ENCODE measurements around the gene SH3BP1. TPM values are rescaled to one million over a fixed set of nuclear protein-coding genes. Genes with fewer than 3 reads are reported as not detected.

Gene SH3BP1, protein sequence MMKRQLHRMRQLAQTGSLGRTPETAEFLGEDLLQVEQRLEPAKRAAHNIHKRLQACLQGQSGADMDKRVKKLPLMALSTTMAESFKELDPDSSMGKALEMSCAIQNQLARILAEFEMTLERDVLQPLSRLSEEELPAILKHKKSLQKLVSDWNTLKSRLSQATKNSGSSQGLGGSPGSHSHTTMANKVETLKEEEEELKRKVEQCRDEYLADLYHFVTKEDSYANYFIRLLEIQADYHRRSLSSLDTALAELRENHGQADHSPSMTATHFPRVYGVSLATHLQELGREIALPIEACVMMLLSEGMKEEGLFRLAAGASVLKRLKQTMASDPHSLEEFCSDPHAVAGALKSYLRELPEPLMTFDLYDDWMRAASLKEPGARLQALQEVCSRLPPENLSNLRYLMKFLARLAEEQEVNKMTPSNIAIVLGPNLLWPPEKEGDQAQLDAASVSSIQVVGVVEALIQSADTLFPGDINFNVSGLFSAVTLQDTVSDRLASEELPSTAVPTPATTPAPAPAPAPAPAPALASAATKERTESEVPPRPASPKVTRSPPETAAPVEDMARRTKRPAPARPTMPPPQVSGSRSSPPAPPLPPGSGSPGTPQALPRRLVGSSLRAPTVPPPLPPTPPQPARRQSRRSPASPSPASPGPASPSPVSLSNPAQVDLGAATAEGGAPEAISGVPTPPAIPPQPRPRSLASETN
- 7.6 and 8.0 TPM in 2 replicates for total RNA-seq (ENCODE audit: low replicate concordance)

DNA sequence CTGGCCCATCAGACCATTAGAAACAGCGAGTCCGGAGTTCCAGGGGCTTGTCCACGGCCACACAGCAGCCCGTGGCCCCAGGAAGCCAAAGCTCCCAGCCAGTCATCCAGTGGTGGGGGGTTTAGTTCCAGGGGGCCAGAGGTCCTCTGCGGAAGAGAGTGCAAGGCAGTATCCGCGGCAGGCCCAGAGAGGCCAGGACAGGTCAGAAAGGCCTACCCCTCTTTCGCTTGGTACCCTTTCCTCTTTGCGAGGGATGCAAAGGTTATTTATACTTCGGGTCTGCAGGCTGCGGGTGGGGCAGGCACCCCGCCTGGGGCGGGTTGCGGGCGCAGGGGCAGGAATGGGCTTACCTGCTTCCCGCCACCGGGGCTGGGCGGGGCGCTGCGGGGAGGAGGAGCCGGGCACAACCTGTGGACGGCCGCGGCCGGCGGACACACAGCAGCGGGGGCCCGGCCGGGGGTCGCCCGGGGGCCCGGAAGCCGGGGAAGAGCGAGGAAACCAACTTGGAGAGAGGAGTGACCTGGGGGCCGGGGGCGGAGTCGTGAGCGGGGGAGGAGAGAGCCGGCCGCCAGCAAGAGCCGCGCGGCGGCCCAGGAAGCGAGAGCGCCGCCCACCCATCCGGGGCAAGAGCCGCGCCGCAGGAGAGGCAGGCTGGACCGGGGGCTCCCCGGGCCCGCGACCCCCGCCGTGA, at the start of gene SH3BP1:
Gene SH3BP1, plus strand, starts transcription at position 600 of the 691 bp plus-strand sequence. CDS start 119 bp downstream, outside the sequence.

DNA sequence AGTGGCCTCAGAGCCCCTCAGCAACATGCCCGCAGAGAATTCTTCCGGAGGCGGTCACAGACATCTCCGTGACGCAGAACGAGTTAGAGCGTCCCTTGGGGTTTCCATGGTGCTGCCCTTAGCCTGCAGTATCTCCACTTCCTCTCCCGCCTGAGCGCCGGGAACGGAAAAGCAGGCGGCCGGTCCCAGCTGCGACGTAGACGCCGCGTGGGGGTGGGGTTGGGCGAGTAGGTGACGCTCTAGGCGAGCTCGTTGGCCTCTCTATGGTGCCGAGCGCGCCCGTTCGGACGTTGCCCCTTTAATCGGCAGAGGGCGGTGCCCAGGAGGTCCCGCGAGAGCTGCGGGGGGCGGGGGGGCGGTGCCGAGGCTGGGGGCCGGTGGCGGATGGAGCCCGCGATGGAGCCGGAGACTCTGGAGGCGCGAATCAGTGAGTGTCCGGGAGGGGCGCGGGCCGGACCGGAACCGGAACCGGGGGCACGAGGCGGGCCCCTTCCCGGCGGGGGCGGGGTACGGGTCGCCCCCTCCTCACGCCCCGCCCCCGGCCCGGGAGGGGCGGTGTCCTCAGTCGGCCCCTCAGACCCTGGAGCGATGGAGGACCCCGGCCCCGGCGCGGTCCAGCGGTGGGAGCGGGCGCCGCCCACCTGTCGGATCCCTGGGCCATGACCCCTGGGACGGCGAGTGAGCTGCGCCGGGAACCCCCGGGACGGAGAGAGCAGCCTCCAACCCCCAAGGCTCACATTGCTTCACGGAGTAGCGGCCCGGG, 30.8 kb upstream of the SH3BP1 start, which contains the start of gene GGA1:
Gene GGA1, plus strand, starts transcription at position 358 of the 763 bp plus-strand sequence. Its CDS starts 27 bp downstream, at position 385.

DNA sequence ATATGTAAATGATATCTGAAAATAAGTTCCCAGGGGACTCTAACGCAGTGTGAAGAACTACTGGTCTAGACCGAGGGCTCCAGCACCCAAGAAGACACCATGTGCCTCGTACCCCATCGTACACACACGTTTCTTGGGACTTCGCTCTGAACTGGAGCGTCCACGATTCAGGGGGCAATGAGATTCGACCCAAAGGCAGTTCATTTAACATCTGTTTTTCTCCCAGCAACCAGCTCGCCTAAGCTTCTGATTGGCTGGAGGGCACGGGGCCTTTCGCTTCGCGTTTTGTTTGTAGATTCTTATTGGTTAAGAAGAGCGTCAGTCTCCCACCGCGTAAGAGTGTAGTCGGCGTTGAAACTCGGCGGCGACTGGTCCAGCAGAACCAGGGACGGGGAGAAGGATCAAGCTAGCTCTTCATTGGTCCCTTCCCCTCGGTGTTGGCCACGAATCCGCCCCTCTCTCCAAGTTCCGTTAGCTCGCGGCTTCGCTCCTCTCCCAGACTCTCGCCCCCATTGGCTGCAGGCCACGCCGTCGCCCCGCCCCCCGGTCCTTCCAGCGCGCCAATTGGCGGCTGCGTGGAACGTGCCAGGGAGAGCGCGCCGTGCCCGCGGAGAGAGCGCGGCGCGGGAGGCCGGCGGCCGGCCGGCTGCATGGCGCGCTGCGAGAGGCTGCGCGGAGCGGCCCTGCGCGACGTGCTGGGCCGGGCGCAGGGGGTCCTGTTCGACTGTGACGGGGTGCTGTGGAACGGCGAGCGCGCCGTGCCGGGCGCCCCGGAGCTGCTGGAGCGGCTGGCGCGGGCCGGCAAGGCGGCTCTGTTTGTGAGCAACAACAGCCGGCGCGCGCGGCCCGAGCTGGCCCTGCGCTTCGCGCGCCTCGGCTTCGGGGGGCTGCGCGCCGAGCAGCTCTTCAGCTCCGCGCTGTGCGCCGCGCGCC, 18.9 kb downstream of the SH3BP1 start, which contains the start of gene PDXP:
Gene PDXP, plus strand, starts transcription at position 591 of the 933 bp plus-strand sequence. Its CDS starts 60 bp downstream, at position 651.

DNA sequence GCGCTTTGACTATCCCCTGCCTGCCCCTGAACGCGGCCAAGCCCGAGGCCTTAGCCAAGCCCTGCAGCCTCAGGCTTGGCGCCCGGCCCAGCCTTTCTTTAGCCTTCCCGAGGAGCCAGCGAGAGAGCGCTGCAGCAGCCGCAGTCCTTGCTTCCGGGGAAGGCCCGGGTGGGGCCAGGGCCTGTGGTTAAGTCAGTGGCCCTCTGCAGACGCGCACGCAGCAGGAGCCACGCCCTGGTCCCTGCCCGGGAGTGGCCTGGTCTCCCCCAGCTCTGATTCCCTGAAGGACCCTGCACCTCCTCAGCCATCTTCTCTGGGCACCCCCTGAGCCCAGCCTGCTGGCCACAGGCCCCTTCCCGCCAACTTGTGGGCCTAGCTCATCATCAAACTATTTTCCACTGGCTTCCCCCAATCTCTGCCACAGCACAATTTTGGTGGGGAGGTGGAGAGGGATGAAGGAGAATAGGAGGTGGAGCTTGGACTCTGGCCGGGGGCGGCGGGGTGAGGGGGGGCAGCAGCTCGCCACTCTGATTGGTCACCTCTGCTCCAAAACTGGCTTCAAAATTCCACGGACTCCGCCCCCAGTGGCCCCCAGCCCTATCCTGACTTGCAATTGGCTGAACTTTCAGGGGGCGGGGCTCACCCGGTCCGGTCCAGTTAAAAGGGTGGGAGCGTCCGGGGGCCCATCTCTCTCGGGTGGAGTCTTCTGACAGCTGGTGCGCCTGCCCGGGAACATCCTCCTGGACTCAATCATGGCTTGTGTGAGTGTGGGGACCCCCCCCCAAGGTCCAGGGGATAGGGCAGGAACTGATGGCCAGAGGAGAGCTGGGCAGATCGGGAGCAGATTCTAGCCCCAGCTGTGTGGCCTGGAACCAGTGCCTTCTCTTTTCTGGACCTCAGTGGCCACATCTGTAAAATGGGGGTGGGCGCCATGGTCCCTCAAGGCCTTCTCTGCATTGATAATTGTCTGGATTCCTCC, 35.8 kb downstream of the SH3BP1 start, which contains the start of gene LGALS1:
Gene LGALS1, plus strand, starts transcription at position 686 of the 979 bp plus-strand sequence. Its CDS starts 67 bp downstream, at position 753.

DNA sequence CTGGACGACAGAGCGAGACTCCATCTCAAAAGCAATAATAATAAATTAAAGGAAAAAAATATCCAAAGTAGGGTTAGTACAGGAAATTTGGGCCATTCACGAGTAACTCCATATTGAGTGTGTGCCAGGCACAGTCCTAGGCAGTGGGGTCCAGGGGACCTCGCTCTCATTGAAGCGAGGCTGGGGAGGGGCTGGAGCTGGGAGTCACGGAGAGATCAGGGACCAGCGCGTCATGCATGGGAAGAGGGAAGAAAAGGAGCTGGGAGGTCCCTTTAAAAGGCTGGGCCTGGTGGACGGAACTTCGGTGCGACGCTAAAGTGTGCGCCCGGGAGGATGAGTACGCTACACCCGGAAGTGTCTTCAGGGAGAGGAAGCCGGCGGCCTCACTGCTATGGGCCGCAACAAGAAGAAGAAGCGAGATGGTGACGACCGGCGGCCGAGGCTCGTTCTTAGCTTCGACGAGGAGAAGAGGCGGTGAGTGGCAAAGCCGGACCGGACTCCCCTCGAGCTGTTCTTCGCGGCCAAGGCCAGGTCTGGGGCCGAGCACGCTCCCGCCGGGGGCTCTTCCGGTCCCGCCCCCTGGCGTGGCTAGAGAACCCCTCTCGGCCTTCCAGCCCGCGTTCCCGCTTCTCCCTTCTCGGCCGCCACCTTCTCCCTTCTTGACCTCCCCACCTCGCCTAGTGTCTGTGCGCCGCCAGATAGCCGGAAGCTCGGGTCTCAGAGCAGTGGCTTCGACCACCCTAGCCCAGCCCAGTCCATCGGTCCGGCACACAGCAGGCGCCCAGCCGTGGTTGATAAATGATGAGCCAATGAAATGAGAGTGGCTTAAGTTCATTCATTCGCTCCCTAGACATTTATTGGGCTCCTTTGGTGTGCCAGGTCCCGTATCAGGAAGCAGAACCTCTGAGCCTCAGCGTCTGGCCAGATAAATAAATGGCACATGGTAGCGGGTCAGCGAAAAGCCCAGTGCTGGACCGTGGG, 46.8 kb downstream of the SH3BP1 start, which contains the start of gene NOL12:
Gene NOL12, plus strand, starts transcription at position 342 of the 981 bp plus-strand sequence. Its CDS starts 50 bp downstream, at position 392.

DNA sequence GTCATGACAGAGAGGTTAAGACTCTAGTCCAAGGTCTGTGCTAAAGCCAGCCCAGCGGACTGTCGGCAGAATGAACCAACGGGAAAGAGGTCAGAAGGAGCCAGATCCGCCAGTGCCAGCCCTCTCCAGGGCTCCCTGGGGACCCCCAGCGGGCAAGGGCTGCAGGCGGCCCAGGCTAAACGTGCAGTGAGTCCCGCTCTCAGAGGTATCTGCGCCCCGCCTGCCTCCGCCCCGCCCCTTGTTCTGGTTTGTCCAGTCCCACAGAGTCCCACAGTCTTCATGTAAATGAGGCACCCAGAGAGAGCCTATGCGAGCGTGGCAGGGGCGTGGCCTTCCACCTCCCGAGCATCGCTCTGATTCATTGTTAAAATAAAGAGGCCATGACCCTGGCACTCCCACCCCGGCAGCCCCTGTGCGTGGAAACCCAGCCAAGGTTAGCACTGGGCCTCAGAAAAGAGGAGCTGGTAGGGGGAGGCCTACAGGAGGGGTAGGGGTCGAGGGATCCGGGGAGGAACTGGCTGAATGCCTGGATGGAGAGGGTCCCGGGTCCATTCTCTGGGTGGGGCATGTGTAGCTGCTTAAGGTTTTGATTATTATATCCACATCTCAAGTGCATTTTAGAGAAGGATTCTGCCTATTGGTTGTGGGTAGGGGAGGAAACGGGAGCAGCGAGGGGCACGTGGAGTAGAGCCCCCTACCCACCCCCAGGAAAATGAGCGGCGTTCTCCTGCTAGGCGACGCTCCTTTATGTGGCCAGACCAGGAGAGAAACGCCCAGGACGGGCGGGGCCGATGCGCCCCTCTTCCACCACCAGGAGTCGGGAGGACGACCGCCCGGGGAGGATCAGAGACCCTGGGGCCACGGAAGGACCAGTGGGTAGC, 57.4 kb downstream of the SH3BP1 start, which contains the start of gene TRIOBP:
Gene TRIOBP, plus strand, starts transcription at position 392 of the 881 bp plus-strand sequence. CDS start 4,318 bp downstream, outside the sequence.

Other genes with a start within 250 kb of the SH3BP1 start
- under 0.01 TPM in 1 of 2 replicates, not detected in the other for gene ELFN2, start 212.2 kb upstream of the SH3BP1 start, total RNA-seq (ENCODE audit: low replicate concordance)
- gene MFNG, start 153.3 kb upstream of the SH3BP1 start, total RNA-seq (ENCODE audit: low replicate concordance), result 0.08 TPM in 1 of 2 replicates, not detected in the other
- gene CARD10, start 120.3 kb upstream of the SH3BP1 start, total RNA-seq (ENCODE audit: low replicate concordance), result 1.9 and 4.3 TPM in 2 replicates
- gene CDC42EP1, start 79.2 kb upstream of the SH3BP1 start, total RNA-seq (ENCODE audit: low replicate concordance), result 3.2 and 15.3 TPM in 2 replicates
- gene LGALS2, start 59.6 kb upstream of the SH3BP1 start, total RNA-seq (ENCODE audit: low replicate concordance), result not detected in 2 replicates
- gene GGA1, start 30.8 kb upstream of the SH3BP1 start, total RNA-seq (ENCODE audit: low replicate concordance), result 29.8 and 30.0 TPM in 2 replicates
- 2.5 and 8.1 TPM in 2 replicates for gene PDXP, start 19.1 kb downstream of the SH3BP1 start, total RNA-seq (ENCODE audit: low replicate concordance)
- gene LGALS1, start 36.0 kb downstream of the SH3BP1 start, total RNA-seq (ENCODE audit: low replicate concordance), result 13,609 and 14,050 TPM in 2 replicates
- gene NOL12, start 46.7 kb downstream of the SH3BP1 start, total RNA-seq (ENCODE audit: low replicate concordance), result 22.2 and 27.7 TPM in 2 replicates
- 90.2 and 131 TPM in 2 replicates for gene TRIOBP, start 57.4 kb downstream of the SH3BP1 start, total RNA-seq (ENCODE audit: low replicate concordance)
- gene GCAT, start 168.3 kb downstream of the SH3BP1 start, total RNA-seq (ENCODE audit: low replicate concordance), result 12.1 and 37.7 TPM in 2 replicates
- gene GALR3, start 183.7 kb downstream of the SH3BP1 start, total RNA-seq (ENCODE audit: low replicate concordance), result not detected in 2 replicates
- gene ANKRD54, start 204.7 kb downstream of the SH3BP1 start, total RNA-seq (ENCODE audit: low replicate concordance), result 17.7 and 36.4 TPM in 2 replicates
- 340 and 461 TPM in 2 replicates for gene EIF3L, start 209.8 kb downstream of the SH3BP1 start, total RNA-seq (ENCODE audit: low replicate concordance)

Measured in smooth muscle cell of the coronary artery (primary cell).